NT2/D1 (cell line): ENCODE measurements around the gene FYB1.

Experiments used
- DNase-seq: peaks from one replicate; pipeline ENCODE4 v3.0.0-alpha.2; 2011; ENCODE audit warnings: low read depth, low spot score
- H3K27me3 ChIP-seq: 2 replicates; pipeline ENCODE4 v1.6.0; 2011; ENCODE audit warnings: mild to moderate bottlenecking; ENCODE audit not compliant: insufficient read length, insufficient read depth
- H3K36me3 ChIP-seq: 2 replicates; pipeline ENCODE4 v1.6.1; 2011; ENCODE audit warnings: mild to moderate bottlenecking, low read length, mixed read lengths; ENCODE audit not compliant: insufficient read depth, insufficient read length
- H3K4me1 ChIP-seq: 2 replicates; pipeline ENCODE4 v1.5.1; 2011; ENCODE audit not compliant: insufficient read depth, insufficient read length
- H3K4me3 ChIP-seq: 2 replicates; pipeline ENCODE4 v1.5.1; 2011; ENCODE audit warnings: low read depth; ENCODE audit not compliant: insufficient read length
- H3K9ac ChIP-seq: 2 replicates; pipeline ENCODE4 v1.6.0; 2011; ENCODE audit warnings: low read depth; ENCODE audit not compliant: insufficient read length
- H3K9me3 ChIP-seq: 2 replicates; pipeline ENCODE4 v1.5.1; 2011; ENCODE audit warnings: mild to moderate bottlenecking, low read length; ENCODE audit not compliant: insufficient read depth
- SUZ12 ChIP-seq: IDR thresholded peaks from 2 replicates; pipeline ENCODE4 v1.6.1; 2011; ENCODE audit not compliant: insufficient read length, insufficient read depth; ENCODE audit errors: extremely low read depth
- YY1 ChIP-seq: IDR thresholded peaks from 2 replicates; pipeline ENCODE4 v1.6.1; 2011; ENCODE audit not compliant: insufficient read length, insufficient read depth
- ZNF274 ChIP-seq: IDR thresholded peaks from 2 replicates; pipeline ENCODE4 v1.6.1; 2011; ENCODE audit warnings: mild to moderate bottlenecking, low read depth, low read length

FYB1 gene

GRCh38 chr5:39119404-39120051, 99.8 kb downstream of the FYB1 start:
- Histone ChIP-seq H3K4me3 (no peak overlapping the region), H3K9me3 (no peaks in the 10 kb centered on the region), H3K9ac (no peak overlapping the region), H3K36me3 (no peaks in the 10 kb centered on the region), H3K27me3 (no peaks in the 10 kb centered on the region), H3K4me1 (no peaks in the 10 kb centered on the region)
- TF ChIP-seq SUZ12: no peak
- no peak for TF ChIP-seq ZNF274
- TF ChIP-seq YY1: no peak
- no peak for DNase-seq

- no peak for DNase-seq
- no peaks in the 10 kb centered on the region for H3K36me3 ChIP-seq
- H3K9ac ChIP-seq: no peak overlapping the region
- no peaks in the 10 kb centered on the region for H3K4me1 ChIP-seq
- no peaks in the 10 kb centered on the region for H3K27me3 ChIP-seq
- no peaks in the 10 kb centered on the region for H3K9me3 ChIP-seq
- no peak overlapping the region for H3K4me3 ChIP-seq
- TF ChIP-seq ZNF274 (no peak), SUZ12 (no peak), YY1 (no peak)
Measured at GRCh38 chr5:39118638-39119037, 100.7 kb downstream of the FYB1 start.

DNA sequence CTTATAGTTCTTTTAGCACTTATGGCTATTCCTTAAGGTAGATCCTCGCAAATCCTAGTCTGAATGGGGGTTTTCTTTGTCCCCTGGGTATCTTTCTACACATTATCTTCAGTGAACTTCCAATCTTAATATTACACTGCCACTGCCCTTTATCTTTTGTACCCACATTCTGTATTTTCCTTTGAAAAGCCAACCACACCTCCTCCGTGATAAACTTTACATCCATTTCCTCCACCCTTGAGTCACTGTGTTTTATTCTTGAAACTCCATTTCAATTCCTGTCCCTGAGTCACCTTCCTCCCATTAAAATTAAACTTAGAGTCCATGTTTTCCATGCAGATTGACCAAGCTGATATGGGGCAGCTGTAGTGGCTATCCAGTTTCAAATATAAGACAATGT, 102.0 kb downstream of the FYB1 start:
- no peak for DNase-seq

GRCh38 chr5:39116344-39117170, 102.8 kb downstream of the FYB1 start:
- no peaks in the 10 kb centered on the region for H3K36me3 ChIP-seq
- no peak for DNase-seq
- H3K9me3 ChIP-seq: no peaks in the 10 kb centered on the region
- H3K4me1 ChIP-seq: no peaks in the 10 kb centered on the region
- no peak for TF ChIP-seq SUZ12
- TF ChIP-seq ZNF274: no peak
- TF ChIP-seq YY1: no peak
- no peak overlapping the region for H3K4me3 ChIP-seq
- no peak overlapping the region for H3K9ac ChIP-seq
- H3K27me3 ChIP-seq: no peaks in the 10 kb centered on the region

More for the DNA sequence above, 102.0 kb downstream of the FYB1 start:
- TF ChIP-seq ZNF274 (no peak), SUZ12 (no peak), YY1 (no peak)
- H3K36me3 ChIP-seq: no peaks in the 10 kb centered on the region
- no peaks in the 10 kb centered on the region for H3K27me3 ChIP-seq
- no peaks in the 10 kb centered on the region for H3K4me1 ChIP-seq
- no peak overlapping the region for H3K9ac ChIP-seq
- no peaks in the 10 kb centered on the region for H3K9me3 ChIP-seq
- no peak overlapping the region for H3K4me3 ChIP-seq

DNA sequence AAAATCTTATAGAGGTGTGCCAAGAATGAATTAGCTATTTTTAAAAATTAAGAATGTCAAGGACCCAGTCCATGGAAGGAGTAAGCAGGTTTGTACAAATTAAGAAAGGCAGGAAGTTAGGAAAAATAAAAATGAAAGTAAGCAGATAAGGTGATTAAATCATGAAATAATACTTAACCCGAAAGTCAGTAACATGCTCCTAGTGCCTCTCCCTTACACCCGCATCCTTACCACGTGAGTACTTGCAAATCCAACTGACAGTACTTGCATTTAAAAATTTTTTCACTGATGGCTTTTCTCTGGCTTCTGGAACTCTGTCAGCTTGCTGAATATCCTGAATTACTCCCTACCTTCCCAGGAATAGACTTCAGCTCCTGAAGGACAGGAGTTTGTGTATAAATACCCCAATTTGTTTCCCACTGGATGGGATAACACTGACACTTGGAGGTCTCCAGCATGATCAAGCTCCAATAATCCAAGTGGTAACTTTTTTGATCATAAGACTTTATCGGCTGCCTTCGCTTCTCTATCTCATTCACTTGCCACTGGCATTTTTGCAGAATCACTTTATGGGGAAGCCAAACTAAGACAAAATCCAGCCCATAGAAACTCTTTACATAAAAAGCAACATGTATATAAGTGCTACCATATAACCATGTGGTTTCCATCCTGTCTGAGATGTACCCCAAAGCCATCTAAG, 103.6 kb downstream of the FYB1 start:
- no peak for DNase-seq
- H3K27me3 ChIP-seq: no peaks in the 10 kb centered on the region
- H3K4me3 ChIP-seq: no peak overlapping the region
- H3K9me3 ChIP-seq: no peaks in the 10 kb centered on the region
- H3K36me3 ChIP-seq: no peaks in the 10 kb centered on the region
- H3K4me1 ChIP-seq: no peaks in the 10 kb centered on the region
- no peak for TF ChIP-seq SUZ12
- no peak for TF ChIP-seq YY1
- TF ChIP-seq ZNF274: no peak
- H3K9ac ChIP-seq: no peak overlapping the region

DNA sequence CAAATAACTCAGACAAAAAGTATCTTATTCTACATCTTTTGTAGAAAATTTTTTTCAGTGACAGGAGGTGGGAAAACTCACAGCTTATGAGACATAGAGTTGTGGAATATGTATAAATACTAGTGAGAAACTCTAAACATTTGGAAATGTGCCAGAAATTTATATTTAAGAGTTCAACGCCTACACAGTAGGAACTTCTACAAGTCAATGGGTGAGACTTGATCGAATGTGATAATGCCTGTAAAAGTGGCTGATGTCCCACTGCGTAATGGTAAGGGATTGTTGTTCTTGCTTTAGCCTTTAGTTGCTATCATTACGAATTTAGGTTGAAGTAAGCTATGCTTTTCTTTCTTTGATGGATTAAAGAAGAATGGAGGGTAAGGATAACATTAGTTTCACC, 105.2 kb downstream of the FYB1 start:
- Histone ChIP-seq H3K4me1 (no peaks in the 10 kb centered on the region), H3K4me3 (no peak overlapping the region), H3K36me3 (no peaks in the 10 kb centered on the region), H3K9ac (no peak overlapping the region), H3K9me3 (no peaks in the 10 kb centered on the region), H3K27me3 (no peaks in the 10 kb centered on the region)
- DNase-seq: no peak
- TF ChIP-seq YY1 (no peak), SUZ12 (no peak), ZNF274 (no peak)
